Panc1 (cell line): Measurements from ENCODE around the gene MYH14.

ENCODE experiments used
- CTCF ChIP-seq: fragments of 450-650 bp; IDR thresholded peaks from 2 replicates; pipeline ENCODE4 v1.5.1; 2017; ENCODE audit warnings: mild to moderate bottlenecking
- REST ChIP-seq, 2 experiments: IDR thresholded peaks; 2 replicates each; pipeline ENCODE4 v1.6.1; 2011 to 2012; ENCODE audit warnings: low read depth in 2 of 2, control low read depth in 1 of 2, low read length in 1 of 2, mild to moderate bottlenecking in 1 of 2, moderate library complexity in 1 of 2; ENCODE audit not compliant: insufficient read depth in 1 of 2
- TCF7L2 ChIP-seq: IDR thresholded peaks from 2 replicates; pipeline ENCODE4 v1.6.1; 2011; ENCODE audit warnings: mild to moderate bottlenecking, low read depth, low read length, inconsistent platforms

- TF ChIP-seq CTCF (no peak), REST (IDR thresholded peaks at IDR 0.05; ENCODE audit: insufficient read depth in 1 of 2, low read depth in 2 of 2, low read length in 1 of 2) (no peak), TCF7L2 (no peak)
Measured at GRCh38 chr19:50226536-50226935, 23.1 kb downstream of the MYH14 start.
